ENCODE measurements around the gene CCSER2.

DNA sequence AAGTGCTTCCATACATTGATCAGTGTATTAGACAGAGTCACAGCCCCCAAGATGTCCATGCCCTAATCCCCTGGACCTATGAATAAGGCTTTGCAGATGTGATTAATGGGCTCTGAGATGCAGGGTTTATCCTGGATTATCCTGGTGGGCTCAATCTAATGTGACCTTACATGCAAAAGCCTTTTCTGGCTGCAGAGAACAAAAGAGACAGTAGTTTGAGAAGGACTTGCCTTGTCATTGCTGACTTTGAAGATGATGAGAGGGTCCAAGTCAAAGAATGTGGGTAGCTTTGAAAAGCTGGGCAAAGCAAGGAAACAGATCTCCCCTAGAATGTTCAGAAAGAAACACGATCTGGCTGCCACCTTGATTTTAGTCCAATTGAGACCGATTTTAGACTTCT is 238.7 kb downstream of the CCSER2 start:
- TF ChIP-seq EZH2 (IDR thresholded peaks at IDR 0.05) (no peak), POLR2AphosphoS5 (IDR thresholded peaks at IDR 0.05; ENCODE audit: borderline replicate concordance, low read depth, low read length) (no peak), FOXP2 (optimal IDR thresholded peaks at IDR 0.05; ENCODE audit: control extremely low read depth, extremely low read length, insufficient read depth) (no peak)

Data from SK-N-MC (cell line).